Stimulated activated CD8-positive, alpha-beta memory T cell treated with anti-CD3 and anti-CD28 coated beads, Interleukin-4, amount 100 ng/mL, for 4 hours (primary cell): ENCODE results near the gene MIGA2.

Experiments used
- DNase-seq, 2 donors: peaks; one replicate each; pipeline ENCODE4 v3.0.0-alpha.2; 2020; ENCODE audit warnings: low read depth in 2 of 2, low spot score in 1 of 2

The MIGA2 gene

DNA sequence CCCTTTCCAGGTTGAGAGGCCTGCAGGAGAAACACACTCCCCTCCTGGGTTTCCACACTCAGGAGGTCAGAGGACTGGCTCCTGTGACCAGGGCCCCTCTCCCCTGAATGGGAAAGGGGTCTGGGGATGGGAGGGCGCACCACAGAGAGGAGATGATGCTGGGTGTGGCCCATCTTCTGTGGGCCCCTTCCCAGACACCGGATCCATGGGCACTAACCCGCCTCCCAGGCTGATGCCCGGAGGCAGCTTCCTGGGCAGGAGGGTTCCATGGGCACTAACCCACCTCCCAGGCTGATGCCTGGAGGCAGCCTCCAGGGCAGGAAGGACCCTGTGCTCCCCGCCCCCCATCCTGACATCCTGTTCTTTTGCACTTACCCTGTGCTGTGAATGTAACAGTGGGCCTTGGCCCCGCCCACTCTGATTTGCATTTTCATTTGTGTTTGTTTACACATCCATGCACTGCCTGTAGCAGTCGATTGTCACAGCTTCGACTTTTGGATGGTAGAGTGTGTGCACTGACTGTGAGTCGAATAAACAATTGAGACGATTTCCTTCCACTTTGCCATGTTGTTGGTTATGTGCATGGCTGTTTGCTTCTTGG lies 35.2 kb downstream of the MIGA2 start:
- DNase-seq = no peak

- no peak for DNase-seq
These were observed 35.7 kb downstream of the MIGA2 start for GRCh38 chr9:129072171-129072570.

- DNase-seq = no peak
These were observed 37.0 kb downstream of the MIGA2 start for GRCh38 chr9:129073404-129073803.

DNA sequence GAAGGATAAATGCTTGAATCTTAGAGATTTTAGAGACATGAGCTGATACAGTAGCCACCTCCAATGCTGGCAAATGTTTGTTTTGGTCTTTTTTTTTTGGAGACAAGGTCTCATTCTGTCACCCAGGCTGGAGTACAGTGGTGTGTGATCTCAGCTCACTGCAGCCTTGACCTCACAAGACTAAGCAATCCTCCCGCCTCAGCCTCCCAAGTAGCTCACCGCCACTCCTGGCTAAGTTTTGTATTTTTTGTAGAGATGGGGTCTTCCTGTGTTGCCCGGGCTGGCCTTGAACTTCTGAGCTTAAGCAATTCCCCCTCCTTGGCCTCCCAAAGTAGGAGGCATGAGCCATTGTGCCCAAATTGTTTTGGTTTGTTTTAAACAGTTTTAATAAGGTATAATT lies 37.7 kb downstream of the MIGA2 start:
- DNase-seq = no peak

DNA sequence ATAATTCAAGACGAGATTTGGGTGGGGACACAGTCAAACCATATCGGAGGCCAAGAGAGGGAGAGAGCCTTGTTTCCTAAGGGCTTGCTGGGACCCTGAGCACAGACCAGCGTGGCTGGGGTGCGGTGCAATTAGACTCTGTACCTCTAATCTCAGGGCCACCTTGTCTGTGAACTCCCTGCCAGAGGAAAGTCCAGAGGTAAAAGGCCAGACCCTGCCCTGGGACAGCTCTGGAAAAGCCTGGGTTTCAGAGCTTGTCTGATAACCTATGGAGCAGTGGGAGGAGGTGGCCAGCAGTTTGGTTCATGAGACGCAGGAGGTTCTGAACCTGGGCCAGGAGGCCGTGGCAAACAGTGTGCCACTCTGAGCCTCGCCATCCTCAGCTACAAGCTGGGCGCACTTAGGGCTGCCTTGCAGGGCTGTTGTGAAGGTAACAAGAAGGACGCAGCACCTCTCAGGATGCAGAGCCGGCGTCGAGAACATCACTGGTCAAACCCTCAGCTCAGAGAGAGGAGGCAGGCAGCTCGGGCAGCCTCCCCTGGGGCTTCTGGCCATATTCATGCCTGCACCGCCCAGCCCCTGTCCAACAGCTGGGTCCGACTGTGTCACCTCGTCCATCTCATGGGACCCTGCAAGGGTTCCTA lies 39.7 kb downstream of the MIGA2 start:
- DNase-seq = no peak

DNA sequence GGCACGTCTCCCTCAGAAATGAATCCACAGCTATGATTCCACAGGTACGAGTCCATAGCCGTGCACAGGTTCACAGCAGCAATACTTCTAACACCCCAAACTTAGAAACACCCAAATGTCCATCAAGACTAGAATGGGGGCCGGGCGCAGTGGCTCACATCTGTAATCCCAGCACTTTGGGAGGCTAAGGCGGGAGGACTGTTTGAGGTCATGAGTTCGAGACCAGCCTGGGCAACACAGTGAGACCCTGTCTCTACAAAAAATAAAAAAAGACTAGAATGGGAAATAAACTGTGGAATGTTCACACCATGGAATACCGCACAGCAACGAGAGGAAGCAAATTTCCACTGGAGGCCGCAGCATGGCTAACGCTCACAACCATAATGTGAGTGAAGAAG lies 40.2 kb downstream of the MIGA2 start:
- DNase-seq = no peak

DNA sequence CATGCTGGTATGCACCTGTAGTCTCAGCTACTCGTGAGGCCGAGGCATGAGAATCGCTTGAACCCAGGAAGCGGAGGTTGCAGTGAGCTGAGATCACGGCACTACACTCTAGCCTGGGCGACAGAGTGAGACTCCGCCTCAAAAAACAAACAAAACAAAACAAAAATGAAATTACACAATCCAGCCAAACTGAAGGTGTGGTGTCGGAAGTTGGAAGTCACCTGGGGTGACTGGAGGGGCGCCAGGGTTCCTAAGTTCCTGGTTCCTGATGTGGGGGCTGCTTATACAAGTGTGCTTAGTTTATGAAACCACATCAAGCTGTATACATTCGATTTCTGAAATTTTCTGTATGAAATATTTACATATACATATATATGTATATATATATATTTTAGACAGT lies 40.8 kb downstream of the MIGA2 start:
- no peak for DNase-seq

- no peak for DNase-seq
These were observed 42.5 kb downstream of the MIGA2 start for GRCh38 chr9:129078691-129079503.

DNA sequence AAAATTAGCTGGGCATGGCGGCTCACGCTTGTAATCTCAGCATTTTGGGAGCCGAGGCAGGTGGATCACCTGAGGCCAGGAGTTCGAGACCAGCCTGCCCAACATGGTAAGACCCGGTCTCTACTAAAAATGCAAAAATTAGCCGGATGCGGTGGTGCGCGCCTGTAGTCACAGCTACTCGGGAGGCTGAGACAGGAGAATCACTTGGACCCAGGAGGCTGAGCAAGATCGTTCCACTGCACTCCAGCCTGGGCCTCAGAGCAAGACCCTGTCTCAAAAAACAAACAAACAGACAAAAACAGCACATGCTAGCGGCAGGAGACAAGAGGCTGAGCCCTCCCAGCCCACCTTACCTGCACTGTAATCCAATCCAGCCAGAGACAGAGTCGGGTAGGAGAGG lies 43.4 kb downstream of the MIGA2 start:
- DNase-seq = no peak

DNA sequence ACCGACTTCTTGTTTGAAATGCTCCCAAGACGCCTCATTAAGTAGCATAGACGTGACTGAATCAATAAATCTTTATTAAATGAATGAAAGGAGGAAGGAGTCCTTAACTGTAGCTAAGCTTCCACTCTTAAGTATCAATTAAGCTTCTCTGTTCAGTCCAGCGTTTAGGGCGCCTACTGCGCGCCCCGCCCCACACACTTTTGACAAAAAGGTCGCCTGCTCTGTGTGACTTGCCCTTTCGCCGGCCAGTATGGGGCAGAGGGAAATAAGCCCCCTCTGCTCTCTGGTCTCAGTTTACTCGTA lies 43.8 kb downstream of the MIGA2 start:
- DNase-seq = no peak

DNA sequence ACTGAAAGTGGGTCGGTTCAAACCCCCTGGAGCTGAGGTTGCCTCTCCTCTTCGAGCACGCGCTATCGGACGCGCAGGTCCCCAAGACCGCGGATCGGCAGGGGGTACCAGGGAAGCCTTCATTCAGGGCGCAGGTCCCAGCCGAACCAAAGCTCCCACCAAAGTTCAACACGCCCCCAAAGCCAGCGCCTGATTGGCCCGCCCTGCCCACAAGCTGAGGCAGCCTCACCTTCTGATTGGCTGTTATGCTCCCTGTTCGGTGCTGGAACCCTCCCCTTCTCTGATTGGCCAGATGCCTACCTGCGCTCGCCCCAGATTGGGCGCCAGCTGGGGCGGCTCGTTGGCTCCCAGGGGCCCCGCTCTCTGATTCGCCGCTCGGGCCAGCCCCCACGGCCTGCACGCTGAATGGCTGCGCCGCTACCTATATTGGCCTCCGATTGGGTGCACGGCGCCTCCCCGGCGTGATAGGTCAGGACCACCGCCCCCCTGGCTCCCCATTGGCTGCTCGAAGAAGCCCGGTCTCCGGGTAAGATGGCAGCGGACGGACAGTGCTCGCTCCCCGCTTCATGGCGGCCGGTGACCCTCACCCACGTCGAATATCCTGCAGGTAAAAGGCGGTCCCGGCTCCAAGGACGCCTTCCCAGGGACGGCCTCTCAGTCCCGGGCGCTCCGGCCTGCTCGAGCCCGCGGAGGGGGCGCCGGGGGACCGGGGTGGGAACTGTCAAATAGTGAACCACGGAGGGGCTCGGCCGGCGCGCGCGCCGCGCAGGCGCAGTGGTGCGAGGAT lies 44.4 kb downstream of the MIGA2 start, which contains the start of gene DOLPP1:
TSS of gene DOLPP1 (plus strand) at position 511 of the 787 bp plus-strand sequence. CDS start at position 532, 21 bp downstream.
- peak; percentile 94 to 98 for DNase-seq

GRCh38 chr9:129081388-129081904 lies 45.0 kb downstream of the MIGA2 start:
- DNase-seq = no peak

GRCh38 chr9:129084087-129084486 lies 47.7 kb downstream of the MIGA2 start:
- DNase-seq = no peak

- DNase-seq = no peak
These were observed 52.8 kb downstream of the MIGA2 start for GRCh38 chr9:129089246-129089645.

DNA sequence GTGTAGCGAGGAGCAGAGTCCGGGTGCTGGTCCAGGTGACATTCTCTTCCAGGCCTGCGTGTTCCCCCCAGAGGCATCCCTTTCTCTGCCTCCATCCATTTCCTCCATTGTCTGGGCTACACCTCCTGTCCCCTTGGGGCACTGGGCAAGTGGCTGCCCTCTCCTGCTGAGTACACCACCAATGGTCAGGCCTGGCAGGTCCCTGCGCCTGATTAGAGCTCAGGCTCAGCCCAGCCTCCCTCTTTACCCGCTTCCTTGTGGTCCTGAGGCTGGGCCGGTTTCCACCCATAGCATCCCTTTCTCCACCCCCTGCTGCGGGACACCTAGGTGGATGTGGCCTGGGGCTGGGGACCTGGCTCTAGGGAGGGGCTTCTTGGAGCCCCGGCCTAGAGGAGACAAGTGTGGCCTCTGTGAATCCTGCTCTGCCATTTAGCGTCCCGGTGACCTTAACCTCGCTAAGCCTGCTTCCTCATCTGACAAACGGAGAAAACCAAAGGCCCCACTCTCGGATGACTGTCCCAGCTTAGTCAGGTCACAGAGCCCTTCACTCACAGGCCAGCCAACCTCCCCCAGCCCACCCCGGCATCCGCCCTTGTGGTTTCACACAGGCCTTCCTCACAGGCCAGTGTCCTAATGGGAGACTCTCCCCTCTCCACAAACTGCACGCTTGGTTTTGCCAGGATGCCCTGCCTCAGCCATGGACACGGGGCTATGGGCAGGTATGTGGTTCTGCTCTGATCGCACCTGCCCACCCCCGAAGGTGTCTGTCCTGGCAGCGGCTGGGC lies 57.4 kb downstream of the MIGA2 start:
- DNase-seq = no peak

DNA sequence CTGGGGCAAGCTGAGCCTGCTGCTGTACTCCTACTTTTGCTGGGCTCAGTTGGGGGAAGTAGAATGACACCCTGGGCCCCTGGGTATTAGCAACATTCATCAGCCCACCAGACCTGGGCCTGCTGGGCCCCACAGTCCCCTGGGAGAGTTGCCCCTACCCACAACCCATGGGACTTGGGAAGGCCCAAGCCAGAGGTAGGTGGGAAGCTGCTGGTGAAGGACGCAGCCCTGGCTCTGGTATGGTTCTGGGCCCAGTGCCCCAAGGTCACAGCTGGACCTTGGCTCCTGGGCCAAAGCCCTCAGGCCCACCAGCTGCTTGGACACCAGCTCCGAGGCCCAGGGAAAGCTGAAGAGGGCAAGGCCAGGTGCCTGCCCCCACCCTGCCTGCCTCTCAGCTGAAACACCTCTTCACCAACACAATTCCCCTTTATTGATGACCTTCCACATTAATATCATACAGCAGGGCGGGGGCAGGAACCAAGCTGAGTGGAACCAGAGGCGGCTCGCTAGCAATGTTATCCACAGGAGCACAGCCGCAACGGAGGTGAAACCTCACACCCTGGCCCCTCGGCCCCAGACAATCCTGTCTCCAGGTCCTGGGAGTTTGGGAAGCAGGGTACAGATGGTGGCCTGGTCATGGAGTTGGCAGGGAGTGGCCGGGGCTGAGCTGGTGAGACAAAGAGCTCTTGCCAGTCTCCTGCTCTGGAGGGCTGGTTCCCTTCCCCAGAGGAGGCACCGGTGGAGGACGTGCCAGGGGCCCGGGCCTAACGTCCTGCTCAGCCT lies 58.2 kb downstream of the MIGA2 start:
- no peak for DNase-seq

DNA sequence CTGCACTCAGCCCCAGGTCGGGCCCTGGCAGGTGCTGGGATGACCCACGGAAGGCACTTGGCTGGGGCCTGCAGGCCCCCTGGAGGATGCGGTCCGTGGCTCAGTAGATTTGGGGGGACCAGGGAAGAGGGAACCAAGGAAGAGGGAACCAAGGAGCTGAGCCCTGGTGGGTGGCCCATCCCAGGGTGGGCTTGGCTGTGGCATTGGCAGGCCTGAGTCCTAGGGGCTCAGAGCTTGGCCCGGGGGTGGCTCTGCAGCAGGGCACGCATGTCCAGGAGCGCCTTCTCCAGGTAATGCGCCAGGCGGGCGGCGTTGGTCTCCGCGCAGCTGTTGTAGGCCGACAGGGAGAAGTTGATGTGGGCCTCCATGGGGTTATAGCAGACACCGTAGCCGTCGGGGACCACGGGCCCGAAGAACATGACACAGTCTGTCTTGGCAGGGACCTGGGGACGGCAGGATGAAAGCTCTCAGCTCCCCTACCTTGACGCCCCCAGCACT lies 58.8 kb downstream of the MIGA2 start:
- DNase-seq = no peak

DNA sequence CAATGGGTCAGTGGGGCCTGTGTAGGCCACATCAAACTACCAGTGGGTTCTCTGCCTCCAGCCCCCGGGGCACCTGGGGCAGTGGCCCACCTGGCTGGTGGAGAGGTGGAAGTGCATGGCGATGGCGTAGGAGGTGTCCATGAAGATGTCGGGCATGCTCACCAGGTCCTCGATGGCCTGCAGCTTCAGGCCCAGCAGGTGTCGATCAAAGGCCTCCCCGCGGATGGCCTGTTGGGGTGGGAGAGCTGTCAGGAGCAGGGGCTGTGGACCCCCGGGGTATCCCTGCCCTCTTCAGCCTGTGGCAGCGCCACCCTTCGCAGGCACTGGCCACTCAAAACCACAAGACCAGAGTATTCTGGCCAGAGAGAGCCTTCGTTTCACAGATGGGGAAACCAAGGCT lies 59.5 kb downstream of the MIGA2 start:
- no peak for DNase-seq

DNA sequence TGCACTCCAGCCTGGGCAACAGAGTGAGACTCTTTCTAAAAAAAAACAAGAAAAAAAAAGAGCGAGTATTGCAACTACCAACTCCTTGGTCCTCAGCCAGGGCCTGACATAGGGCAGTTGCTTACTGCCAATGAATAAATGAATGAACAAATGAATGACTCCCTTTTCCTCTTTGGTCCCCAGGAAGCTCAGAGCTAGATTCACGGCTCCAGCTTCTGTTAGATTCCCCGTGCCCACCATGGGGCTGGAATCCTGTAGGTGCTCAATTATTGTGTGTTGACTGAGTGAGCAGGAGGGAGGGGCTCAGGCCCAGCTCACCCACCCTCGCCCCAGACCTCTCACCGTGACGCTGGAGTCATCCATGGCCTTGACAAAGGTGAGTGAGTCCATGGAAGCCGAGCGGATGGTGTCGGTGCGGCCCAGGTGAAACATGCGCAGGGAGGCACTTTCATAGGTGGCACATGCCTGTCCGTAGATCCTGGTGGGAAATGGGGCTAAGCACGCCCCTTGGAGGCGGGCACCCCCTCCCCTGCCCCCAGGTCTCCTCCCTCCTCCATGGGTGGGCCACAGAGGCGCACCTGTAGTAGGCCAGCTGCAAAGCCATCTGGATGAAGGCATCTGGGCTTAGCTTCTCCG lies 61.4 kb downstream of the MIGA2 start:
- DNase-seq = no peak
